Pancreas (tissue), 10 donors: Measurements from ENCODE around the gene RUNX1. TPM values are rescaled to one million over a fixed set of nuclear protein-coding genes. Genes with fewer than 3 reads are reported as not detected.
A peak's percentile ranks its signal among the peaks of the same experiment; 100 is the strongest.

ENCODE experiments used
- ATAC-seq, 4 donors: fragments of 200-7000 bp; cut with Tn5 transposase; one replicate each; pipeline versions ENCODE4 v1.8.0 to v1.9.1; 2020; ENCODE audit warnings: mild to moderate bottlenecking in 4 of 4, moderate library complexity in 4 of 4
- DNase-seq, 6 donors: peaks; one replicate each; pipeline ENCODE4 v3.0.0-alpha.2; 2020
- FAIRE-seq: peaks from 2 replicates; lab custom pipeline; 2012; peaks lifted over from hg19 to GRCh38; lab: Jason Lieb, UNC
- H3K27ac ChIP-seq, 4 donors: fragments of 200-600 bp; sonication (generic); 1 replicate in 3 of 4; 2 replicates in 1 of 4; pipeline versions ENCODE4 v1.5.0 to v1.8.0; 2020
- H3K27me3 ChIP-seq, 4 donors: fragments of 200-600 bp; one replicate each; pipeline ENCODE4 v1.8.0; 2021
- H3K36me3 ChIP-seq, 3 donors: fragments of 200-600 bp; sonication (generic) in 1 of 3; one replicate each; pipeline versions ENCODE4 v1.5.0 to v1.8.0; 2020 to 2021
- H3K4me1 ChIP-seq, 3 donors: fragments of 200-600 bp; one replicate each; pipeline ENCODE4 v1.8.0; 2021
- H3K4me3 ChIP-seq, 4 donors: fragments of 200-600 bp; sonication (generic) in 2 of 4; one replicate each; pipeline versions ENCODE4 v1.5.0 to v1.8.0; 2020 to 2021
- H3K9me3 ChIP-seq, 4 donors: fragments of 200-600 bp; one replicate each; pipeline ENCODE4 v1.8.0; 2021
- WGBS, 2 donors: extraction: QIAGEN DNeasy Blood & Tissue Kit; methylation state at CpG; one replicate each; pipeline ENCODE4 v1.1.7; 2013; 5-methylcytosine and 5-hydroxymethylcytosine counted together
- intact Hi-C, 3 donors: fragments of 100-400 bp; cut with DNase I; formaldehyde crosslinking; loops; one replicate each; pipeline versions ENCODE4 v1.11.1 to v1.14.2; 2022
- polyA plus RNA-seq, 2 donors: library from polyadenylated mRNA; stranded (reverse); fragments of 200-250 nt; gene quantifications; one replicate each; pipeline ENCODE4 v1.2.3, GENCODE V29; 2013
- total RNA-seq, 6 donors: library from RNA; stranded (reverse); fragmentation: NEBNext Ultra II Directional in 4 of 6; extraction: Animal tissue kit (Norgen Biotek cat#: 25700) in 4 of 6; gene quantifications; one replicate each; pipeline versions ENCODE4 v1.2.1 to v1.2.4, GENCODE V29; 2021 to 2023
- TF ChIP-seq, protein P1 (sequence below), 4 donors: fragments of 200-600 bp; sonication (generic) in 3 of 4; IDR thresholded peaks; one replicate each; pipeline versions ENCODE4 v1.5.0 to v1.8.0; 2021; ENCODE audit warnings: antibody characterized with exemption in 4 of 4
- donor health status: healthy with polysubstance abuse.
- donor health status: DM: no; HTN: no; CAD: no; lungs with moderate emphysema.
- donor health status: DM: no; HTN: no; CAD: no.
- donor health status: control.
- donor health status: control.
- donor health status: Bipolar disorder and iron deficiency.
- donor health status: DM: yes; HTN: yes; CAD: no.
- donor health status: DM: no; HTN: no; CAD: no.
- donor health status: DM: no; HTN: no; CAD: no.
- donor health status: DM: yes; HTN: yes; CAD: no.

Gene RUNX1
- total and polyA plus RNA-seq, 8 donors = 2.1 to 38.2 (median 4.5) TPM

GRCh38 chr21:34885626-34886239, 163.4 kb downstream of the RUNX1 start:
- TF ChIP-seq, protein P1, sequence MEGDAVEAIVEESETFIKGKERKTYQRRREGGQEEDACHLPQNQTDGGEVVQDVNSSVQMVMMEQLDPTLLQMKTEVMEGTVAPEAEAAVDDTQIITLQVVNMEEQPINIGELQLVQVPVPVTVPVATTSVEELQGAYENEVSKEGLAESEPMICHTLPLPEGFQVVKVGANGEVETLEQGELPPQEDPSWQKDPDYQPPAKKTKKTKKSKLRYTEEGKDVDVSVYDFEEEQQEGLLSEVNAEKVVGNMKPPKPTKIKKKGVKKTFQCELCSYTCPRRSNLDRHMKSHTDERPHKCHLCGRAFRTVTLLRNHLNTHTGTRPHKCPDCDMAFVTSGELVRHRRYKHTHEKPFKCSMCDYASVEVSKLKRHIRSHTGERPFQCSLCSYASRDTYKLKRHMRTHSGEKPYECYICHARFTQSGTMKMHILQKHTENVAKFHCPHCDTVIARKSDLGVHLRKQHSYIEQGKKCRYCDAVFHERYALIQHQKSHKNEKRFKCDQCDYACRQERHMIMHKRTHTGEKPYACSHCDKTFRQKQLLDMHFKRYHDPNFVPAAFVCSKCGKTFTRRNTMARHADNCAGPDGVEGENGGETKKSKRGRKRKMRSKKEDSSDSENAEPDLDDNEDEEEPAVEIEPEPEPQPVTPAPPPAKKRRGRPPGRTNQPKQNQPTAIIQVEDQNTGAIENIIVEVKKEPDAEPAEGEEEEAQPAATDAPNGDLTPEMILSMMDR (IDR thresholded peaks at IDR 0.05) = no peak
- DNase-seq (no peak), FAIRE-seq (no peak), ATAC-seq (no peak)
- Histone ChIP-seq H3K36me3 (no peaks in the 10 kb centered on the region), H3K4me3 (peak overlapping the region; percentile 29 to 71 (median 62)), H3K9me3 (no peaks in the 10 kb centered on the region), H3K27ac (peak overlapping the region in 3 of 4 donors; percentile 39 to 91 (median 68)), H3K27me3 (peaks cover 0 to 14% (median 2%) of the 10 kb centered on the region in 4 donors), H3K4me1 (peaks cover 0 to 7% (median 7%) of the 10 kb centered on the region in 3 donors)
- WGBS, 2 donors = 18% methylated on average over 24 of the region's 24 CpGs
- intact Hi-C loops = loop anchor here in 1 of 3 donors (10.0 kb wide), 1 partner anchor 141 kb away; no protein-coding TSS in a partner anchor

DNA sequence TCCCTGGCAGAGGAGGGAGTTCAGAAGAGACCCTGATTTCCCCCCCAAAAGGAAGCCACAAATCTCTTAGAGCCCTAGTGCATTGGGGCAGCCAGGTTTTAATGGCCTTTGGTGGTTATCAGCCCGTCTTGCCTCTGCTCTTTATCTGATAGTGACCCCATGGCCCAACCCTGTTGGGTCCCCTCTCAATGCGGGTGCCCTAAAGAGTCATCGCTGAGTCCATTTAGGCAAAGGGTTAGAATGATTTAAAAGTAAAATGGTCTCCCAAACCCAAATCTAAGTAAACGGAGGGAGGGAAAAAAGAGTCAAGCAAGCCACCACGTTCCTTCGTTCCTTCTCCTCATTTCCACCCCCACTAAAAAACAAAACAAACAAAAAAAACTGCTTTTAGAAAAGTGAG, 164.0 kb downstream of the RUNX1 start:
- no peak for FAIRE-seq
- Histone ChIP-seq H3K27ac (peak overlapping the region in 2 of 4 donors; percentile 68 to 91), H3K4me1 (peaks cover 0 to 7% (median 7%) of the 10 kb centered on the region in 3 donors), H3K4me3 (peak overlapping the region in 2 of 4 donors; percentile 68 to 71), H3K27me3 (peaks cover 0 to 9% (median 2%) of the 10 kb centered on the region in 4 donors), H3K36me3 (no peaks in the 10 kb centered on the region), H3K9me3 (no peaks in the 10 kb centered on the region)
- WGBS, 2 donors = 68 to 77% methylated on average over 6 of the region's 6 CpGs
- TF ChIP-seq, protein P1 (IDR thresholded peaks at IDR 0.05) = no peak
- no peak for ATAC-seq
- intact Hi-C loops = loop anchor here in 1 of 3 donors (10.0 kb wide), 1 partner anchor 140 kb away; no protein-coding TSS in a partner anchor
- DNase-seq = no peak

GRCh38 chr21:34884346-34884929, 164.7 kb downstream of the RUNX1 start:
- no peaks in the 10 kb centered on the region for H3K9me3 ChIP-seq
- peaks cover 0 to 9% (median 2%) of the 10 kb centered on the region in 4 donors for H3K27me3 ChIP-seq
- no peak for ATAC-seq
- no peaks in the 10 kb centered on the region for H3K36me3 ChIP-seq
- TF ChIP-seq, protein P1 (IDR thresholded peaks at IDR 0.05) = no peak
- H3K4me1 ChIP-seq = peaks cover 0 to 7% (median 7%) of the 10 kb centered on the region in 3 donors
- intact Hi-C loops = loop anchor here in 1 of 3 donors (10.0 kb wide), 1 partner anchor 140 kb away; no protein-coding TSS in a partner anchor
- no peak for DNase-seq
- peak overlapping the region in 2 of 4 donors; percentile 68 to 91 for H3K27ac ChIP-seq
- WGBS, 2 donors = 71 to 77% methylated on average over 3 of the region's 3 CpGs
- peak overlapping the region in 1 of 4 donors; percentile 68 for H3K4me3 ChIP-seq
- no peak for FAIRE-seq

- FAIRE-seq = no peak
- intact Hi-C loops = loop anchor here in 1 of 3 donors (10.0 kb wide), 1 partner anchor 139 kb away; no protein-coding TSS in a partner anchor
- H3K4me1 ChIP-seq = peaks cover 5 to 14% (median 7%) of the 10 kb centered on the region in 3 donors
- ATAC-seq = no peak
- H3K4me3 ChIP-seq = peak overlapping the region in 1 of 4 donors; percentile 68
- peak overlapping the region in 2 of 4 donors; percentile 68 to 91 for H3K27ac ChIP-seq
- no peak for DNase-seq
- TF ChIP-seq, protein P1 (IDR thresholded peaks at IDR 0.05) = no peak
- no peaks in the 10 kb centered on the region for H3K9me3 ChIP-seq
- H3K36me3 ChIP-seq = no peaks in the 10 kb centered on the region
- 87 to 89% methylated on average over 6 of the region's 6 CpGs for WGBS, 2 donors
- H3K27me3 ChIP-seq = peaks cover 0 to 9% (median 2%) of the 10 kb centered on the region in 4 donors
Observed at GRCh38 chr21:34883491-34884271, 165.4 kb downstream of the RUNX1 start.
